GM12878 (cell line): Measurements from ENCODE around the gene CHD5.

Experiments used
- BACH1 ChIP-seq: fragments of 450-650 bp; IDR thresholded peaks from 2 replicates; pipeline ENCODE4 v1.6.1; 2017; ENCODE audit warnings: mild to moderate bottlenecking, borderline replicate concordance
- EP300 ChIP-seq, 2 experiments: fragments of 150-350 bp in 1 of 2; IDR thresholded peaks; 2 replicates each; pipeline ENCODE4 v1.6.1; 2011 to 2012; ENCODE audit warnings: low read depth in 2 of 2, low read length in 2 of 2, borderline replicate concordance in 1 of 2, improper control_type of control experiment in 1 of 2, inconsistent platforms in 1 of 2; ENCODE audit not compliant: control insufficient read depth in 1 of 2
- FOXM1 ChIP-seq: IDR thresholded peaks from 2 replicates; pipeline ENCODE4 v1.6.1; 2012; ENCODE audit warnings: low read depth, mild to moderate bottlenecking, inconsistent platforms, low read length, moderate library complexity
- POLR2A ChIP-seq: IDR thresholded peaks from 2 replicates; pipeline ENCODE4 v1.6.1; 2011; ENCODE audit warnings: low read depth, mild to moderate bottlenecking, low read length
- SPI1 ChIP-seq: IDR thresholded peaks from 2 replicates; pipeline ENCODE4 v1.6.1; 2011; ENCODE audit warnings: low read depth, mild to moderate bottlenecking, low read length, moderate library complexity, borderline replicate concordance; ENCODE audit not compliant: insufficient read depth
- ZNF274 ChIP-seq: IDR thresholded peaks from one replicate; pipeline ENCODE4 v1.8.0; 2011; ENCODE audit not compliant: insufficient read length, insufficient read depth
- TF ChIP-seq, protein P1 (sequence below): IDR thresholded peaks from 2 replicates; pipeline ENCODE4 v1.6.1; 2011; ENCODE audit warnings: low read depth, low read length, improper control_type of control experiment, borderline replicate concordance
- TF ChIP-seq, protein P2 (sequence below), 3 experiments: IDR thresholded peaks in 2 of 3; conservative IDR thresholded peaks in 1 of 3; 2 replicates each; pipeline ENCODE4 v1.5.1; 2011; ENCODE audit warnings: low read depth in 3 of 3, low read length in 3 of 3, mild to moderate bottlenecking in 3 of 3, control low read depth in 2 of 3, moderate library complexity in 2 of 3, inconsistent platforms in 1 of 3, mixed read lengths in 1 of 3; ENCODE audit not compliant: control insufficient read depth in 2 of 3, insufficient read depth in 1 of 3; ENCODE audit errors: extremely low read depth in 1 of 3

DNA sequence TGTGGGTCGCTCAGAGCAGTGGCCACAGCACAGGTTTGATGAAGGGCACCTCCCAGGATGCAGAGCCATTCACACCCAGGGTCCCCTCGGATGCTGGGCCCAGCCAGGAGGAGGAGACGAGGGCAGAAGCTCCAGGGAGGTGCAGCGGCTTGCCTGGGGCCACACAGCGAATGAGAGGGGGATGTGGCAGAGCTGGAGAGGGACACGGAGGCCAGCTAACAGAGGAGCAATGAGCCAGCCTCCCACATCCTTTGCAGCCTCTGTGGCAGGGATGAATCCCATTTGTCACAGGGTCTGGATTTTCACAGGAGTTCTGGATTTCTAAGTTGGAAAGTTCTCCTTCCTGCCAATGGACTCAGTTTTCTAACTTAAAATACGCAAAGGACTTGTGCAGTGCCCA lies 35.9 kb downstream of the CHD5 start:
- TF ChIP-seq SPI1, result no peak
- no peak for TF ChIP-seq FOXM1
- no peak for TF ChIP-seq BACH1
- TF ChIP-seq, protein P1, sequence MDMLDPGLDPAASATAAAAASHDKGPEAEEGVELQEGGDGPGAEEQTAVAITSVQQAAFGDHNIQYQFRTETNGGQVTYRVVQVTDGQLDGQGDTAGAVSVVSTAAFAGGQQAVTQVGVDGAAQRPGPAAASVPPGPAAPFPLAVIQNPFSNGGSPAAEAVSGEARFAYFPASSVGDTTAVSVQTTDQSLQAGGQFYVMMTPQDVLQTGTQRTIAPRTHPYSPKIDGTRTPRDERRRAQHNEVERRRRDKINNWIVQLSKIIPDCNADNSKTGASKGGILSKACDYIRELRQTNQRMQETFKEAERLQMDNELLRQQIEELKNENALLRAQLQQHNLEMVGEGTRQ, result no peak
- TF ChIP-seq EP300 (IDR thresholded peaks at IDR 0.05; ENCODE audit: borderline replicate concordance in 1 of 2, control insufficient read depth in 1 of 2, low read depth in 2 of 2, low read length in 2 of 2), result no peak
- TF ChIP-seq POLR2A, result no peak
- TF ChIP-seq, protein P2, sequence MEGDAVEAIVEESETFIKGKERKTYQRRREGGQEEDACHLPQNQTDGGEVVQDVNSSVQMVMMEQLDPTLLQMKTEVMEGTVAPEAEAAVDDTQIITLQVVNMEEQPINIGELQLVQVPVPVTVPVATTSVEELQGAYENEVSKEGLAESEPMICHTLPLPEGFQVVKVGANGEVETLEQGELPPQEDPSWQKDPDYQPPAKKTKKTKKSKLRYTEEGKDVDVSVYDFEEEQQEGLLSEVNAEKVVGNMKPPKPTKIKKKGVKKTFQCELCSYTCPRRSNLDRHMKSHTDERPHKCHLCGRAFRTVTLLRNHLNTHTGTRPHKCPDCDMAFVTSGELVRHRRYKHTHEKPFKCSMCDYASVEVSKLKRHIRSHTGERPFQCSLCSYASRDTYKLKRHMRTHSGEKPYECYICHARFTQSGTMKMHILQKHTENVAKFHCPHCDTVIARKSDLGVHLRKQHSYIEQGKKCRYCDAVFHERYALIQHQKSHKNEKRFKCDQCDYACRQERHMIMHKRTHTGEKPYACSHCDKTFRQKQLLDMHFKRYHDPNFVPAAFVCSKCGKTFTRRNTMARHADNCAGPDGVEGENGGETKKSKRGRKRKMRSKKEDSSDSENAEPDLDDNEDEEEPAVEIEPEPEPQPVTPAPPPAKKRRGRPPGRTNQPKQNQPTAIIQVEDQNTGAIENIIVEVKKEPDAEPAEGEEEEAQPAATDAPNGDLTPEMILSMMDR (IDR thresholded peaks at IDR 0.05 in 2 of 3, conservative IDR thresholded peaks at IDR 0.05 in 1 of 3; ENCODE audit: control insufficient read depth in 2 of 3, extremely low read depth in 1 of 3, insufficient read depth in 1 of 3, low read depth in 3 of 3, low read length in 3 of 3), result no peak
- TF ChIP-seq ZNF274, result no peak
